HCT116 (cell line): Measurements from ENCODE around the gene BCKDK. TPM values are rescaled to one million over a fixed set of nuclear protein-coding genes. Genes with fewer than 3 reads are reported as not detected.

Experiments used
- ATAC-seq: fragments of 200-7000 bp; cut with Tn5 transposase; 2 replicates; pipeline ENCODE4 v1.9.1; 2020; ENCODE audit warnings: mild to moderate bottlenecking, moderate library complexity
- BruUV-seq: library from RNA; stranded (reverse); fragments of 400-500 nt; replicated peaks from 2 replicates; lab custom pipeline; 2021; lab: Mats Ljungman, UMichigan
- CTCF ChIA-PET: fragments of 300-600 bp; sonication (Branson Sonifier 250); formaldehyde crosslinking; loops from one replicate; lab custom pipeline; 2021; ENCODE audit warnings: antibody characterized with exemption; lab: Charles Lee
- POLR2A ChIA-PET: fragments of 300-600, 350-600 bp; sonication (Branson Sonifier 250); formaldehyde crosslinking; loops from one replicate; lab custom pipeline; 2021; ENCODE audit warnings: antibody characterized with exemption; lab: Charles Lee
- RAD21 ChIA-PET, 2 experiments: fragments of 300-600 bp; sonication (Branson Sonifier 250); formaldehyde crosslinking; loops; one replicate each; lab custom pipeline; 2023; ENCODE audit warnings: low total read pairs in 2 of 2; ENCODE audit not compliant: uncharacterized antibody in 2 of 2, unreplicated experiment in 2 of 2, low non-redundant PET in 1 of 2; lab: Charles Lee
- DNase-seq: peaks from one replicate; pipeline ENCODE4 v3.0.0-alpha.2; 2010; ENCODE audit warnings: low read depth, low spot score
- H2AFZ ChIP-seq: fragments of 200-600 bp; shearing (Covaris generic), sonication (generic); 2 replicates; pipeline ENCODE4 v1.6.1; 2017; ENCODE audit warnings: low read depth, mixed run types, mixed read lengths, antibody characterized with exemption, low read length; ENCODE audit not compliant: poor library complexity, severe bottlenecking
- H3K27ac ChIP-seq: 2 replicates; pipeline ENCODE4 v1.5.1; 2012; ENCODE audit warnings: low read depth, low read length
- H3K27me3 ChIP-seq: fragments of 200-600 bp; sonication (generic); 2 replicates; pipeline ENCODE4 v1.6.1; 2016; ENCODE audit warnings: mixed run types, low read length, mixed read lengths; ENCODE audit not compliant: insufficient read depth
- H3K36me3 ChIP-seq, 2 experiments: fragments of 200-500 bp in 1 of 2; fragments of 200-600 bp in 1 of 2; sonication (Bioruptor generic) in 1 of 2; sonication (generic) in 1 of 2; 2 replicates each; pipeline versions ENCODE4 v1.5.1 to v1.6.1; 2014 to 2016; ENCODE audit warnings: low read length in 2 of 2, inconsistent platforms in 1 of 2, mixed read lengths in 1 of 2, mixed run types in 1 of 2; ENCODE audit not compliant: insufficient read depth in 2 of 2, control insufficient read depth in 1 of 2
- H3K4me1 ChIP-seq, 2 experiments: fragments of 200-600 bp in 1 of 2; sonication (generic) in 1 of 2; 2 replicates each; pipeline versions ENCODE4 v1.5.1 to v1.6.1; 2012 to 2017; ENCODE audit warnings: low read length in 2 of 2, inconsistent platforms in 1 of 2, mild to moderate bottlenecking in 1 of 2, mixed read lengths in 1 of 2, mixed run types in 1 of 2, moderate library complexity in 1 of 2; ENCODE audit not compliant: insufficient read depth in 2 of 2, control insufficient read depth in 1 of 2
- H3K4me2 ChIP-seq: fragments of 200-600 bp; sonication (generic); 2 replicates; pipeline ENCODE4 v1.6.1; 2017; ENCODE audit warnings: mixed run types, low read length, mixed read lengths
- H3K4me3 ChIP-seq, 2 experiments: fragments of 200-600 bp in 1 of 2; sonication (generic) in 1 of 2; replicated peaks in 1 of 2; 2 replicates each; pipeline ENCODE4 v1.5.1; 2011 to 2016; ENCODE audit warnings: low read length in 2 of 2, control low read depth in 1 of 2, low read depth in 1 of 2, mild to moderate bottlenecking in 1 of 2, mixed read lengths in 1 of 2, mixed run types in 1 of 2
- H3K79me2 ChIP-seq: fragments of 200-600 bp; sonication (generic); 2 replicates; pipeline ENCODE4 v1.6.1; 2017; ENCODE audit warnings: mild to moderate bottlenecking, mixed run types, low read length, moderate library complexity, mixed read lengths; ENCODE audit not compliant: insufficient read depth
- H3K9ac ChIP-seq: fragments of 200-600 bp; sonication (generic); 2 replicates; pipeline ENCODE4 v1.6.1; 2016; ENCODE audit warnings: low read length, mixed read lengths
- H3K9me2 ChIP-seq: fragments of 200-600 bp; sonication (generic), shearing (Covaris generic); 2 replicates; pipeline ENCODE4 v1.6.1; 2017; ENCODE audit warnings: mixed run types, mild to moderate bottlenecking, moderate library complexity; ENCODE audit not compliant: insufficient read depth
- H3K9me3 ChIP-seq, 2 experiments: fragments of 200-500 bp in 1 of 2; fragments of 200-600 bp in 1 of 2; sonication (Bioruptor generic) in 1 of 2; sonication (generic) in 1 of 2; 2 replicates each; pipeline ENCODE4 v1.6.1; 2014 to 2017; ENCODE audit warnings: low read length in 2 of 2, mixed read lengths in 2 of 2, inconsistent platforms in 1 of 2, low read depth in 1 of 2, mild to moderate bottlenecking in 1 of 2, mixed run types in 1 of 2, moderate library complexity in 1 of 2; ENCODE audit not compliant: control insufficient read depth in 1 of 2, insufficient read depth in 1 of 2
- H4K20me1 ChIP-seq: fragments of 200-600 bp; sonication (generic), shearing (Covaris generic); 2 replicates; pipeline ENCODE4 v1.6.1; 2017; ENCODE audit warnings: mixed run types, mild to moderate bottlenecking, moderate library complexity; ENCODE audit not compliant: insufficient read depth
- CBX3 ChIP-seq: IDR thresholded peaks from 2 replicates; pipeline ENCODE4 v1.6.1; 2012; ENCODE audit warnings: low read depth
- EGR1 ChIP-seq: IDR thresholded peaks from 2 replicates; pipeline ENCODE4 v1.6.1; 2012; ENCODE audit warnings: low read depth
- POLR2A ChIP-seq: IDR thresholded peaks from 2 replicates; pipeline ENCODE4 v1.7.0; 2011; ENCODE audit warnings: borderline replicate concordance; ENCODE audit not compliant: insufficient read depth, insufficient read length; ENCODE audit errors: extremely low read depth
- POLR2AphosphoS5 ChIP-seq: IDR thresholded peaks from 2 replicates; pipeline ENCODE4 v1.6.1; 2011; ENCODE audit warnings: mild to moderate bottlenecking, low read depth, low read length, moderate library complexity
- SP1 ChIP-seq: IDR thresholded peaks from 2 replicates; pipeline ENCODE4 v1.6.1; 2012; ENCODE audit warnings: low read depth
- YY1 ChIP-seq: IDR thresholded peaks from 2 replicates; pipeline ENCODE4 v1.6.1; 2011; ENCODE audit warnings: low read length, low read depth, moderate library complexity, mild to moderate bottlenecking; ENCODE audit not compliant: insufficient replicate concordance; ENCODE audit errors: extremely low read depth
- intact Hi-C: fragments of 100-400 bp; cut with micrococcal nuclease; formaldehyde crosslinking; loops from 2 replicates; pipeline ENCODE4 v1.10.0; 2022
- total RNA-seq: library from RNA; stranded (reverse); gene quantifications from one replicate; pipeline ENCODE4 v1.2.1, GENCODE V29; 2021; ENCODE audit not compliant: unreplicated experiment
- TF ChIP-seq, protein P1 (sequence below), 3 experiments: fragments of 200-600 bp in 1 of 3; sonication (generic) in 1 of 3; IDR thresholded peaks in 2 of 3; conservative IDR thresholded peaks in 1 of 3; 2 replicates each; pipeline ENCODE4 v1.5.1; 2012 to 2017; ENCODE audit warnings: low read depth in 2 of 3, low read length in 2 of 3, antibody characterized with exemption in 1 of 3, borderline replicate concordance in 1 of 3, control low read depth in 1 of 3, mild to moderate bottlenecking in 1 of 3, mixed read lengths in 1 of 3, mixed run types in 1 of 3, moderate library complexity in 1 of 3; ENCODE audit not compliant: insufficient read depth in 1 of 3
- TF ChIP-seq, protein P2 (sequence below): IDR thresholded peaks from 2 replicates; pipeline ENCODE4 v1.6.1; 2011; ENCODE audit warnings: mild to moderate bottlenecking, low read length, moderate library complexity; ENCODE audit not compliant: insufficient replicate concordance; ENCODE audit errors: extremely low read depth
- TF ChIP-seq, protein P3 (sequence below): IDR thresholded peaks from 2 replicates; pipeline ENCODE4 v1.6.1; 2012

The BCKDK gene
- total RNA-seq, 1 experiment from 2014 or later, result 60.7 TPM

DNA sequence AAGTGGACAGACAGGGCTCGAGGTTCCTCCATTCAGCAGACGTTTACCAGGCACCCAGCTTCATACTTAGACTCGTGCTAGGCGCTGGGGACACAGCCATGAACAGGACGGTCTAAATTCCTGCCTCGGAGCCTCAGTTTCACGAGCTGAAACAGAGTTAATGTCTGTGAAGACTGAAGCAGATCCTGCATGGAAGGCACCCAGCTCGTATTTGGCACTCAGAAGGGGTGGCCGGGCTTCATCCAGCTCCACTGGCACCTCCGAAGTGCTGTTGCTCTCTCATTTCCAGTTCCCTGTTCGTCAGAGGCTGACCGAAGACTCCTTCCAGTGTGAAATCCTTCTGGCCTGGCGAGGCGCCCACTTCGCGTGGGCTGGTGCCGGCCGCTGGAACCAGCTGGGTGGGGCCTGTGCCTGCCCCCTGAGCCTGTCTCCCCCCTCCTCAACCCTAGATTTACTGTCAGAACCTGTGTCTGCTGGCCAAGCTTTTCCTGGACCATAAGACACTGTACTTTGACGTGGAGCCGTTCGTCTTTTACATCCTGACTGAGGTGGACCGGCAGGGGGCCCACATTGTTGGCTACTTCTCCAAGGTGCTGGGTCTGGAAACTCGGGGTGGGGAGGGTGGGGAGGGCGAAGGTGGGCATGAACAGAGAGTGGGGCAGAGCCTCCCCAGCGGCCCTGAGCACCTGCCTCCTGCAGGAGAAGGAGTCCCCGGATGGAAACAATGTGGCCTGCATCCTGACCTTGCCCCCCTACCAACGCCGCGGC is 21.6 kb downstream of the BCKDK start:
- no peaks in the 10 kb centered on the region for H3K9me3 ChIP-seq
- BruUV-seq, result no TSS peak
- no peak for DNase-seq
- H3K27me3 ChIP-seq, result no peaks in the 10 kb centered on the region
- ChIA-PET RAD21 (no interaction called here), POLR2A (interaction anchor here (1.3 to 1.5 kb wide), 2 partner anchors 12 kb away, joined by 3 to 5 read pairs; partner anchors contain the start of gene KAT8), CTCF (interaction anchor here (1.0 to 1.7 kb wide), 2 partner anchors 12 kb away, joined by 4 to 5 read pairs; partner anchors contain the start of gene KAT8)
- no peaks in the 10 kb centered on the region for H4K20me1 ChIP-seq
- H3K79me2 ChIP-seq, result peaks cover 3% of the 10 kb centered on the region; the same call in 1 of the 2 replicates
- no peak overlapping the region for H3K4me2 ChIP-seq
- H3K4me1 ChIP-seq, result peaks cover 22 to 28% of the 10 kb centered on the region in 2 experiments
- H3K27ac ChIP-seq, result peak overlapping the region; percentile 58; the same call in 1 of the 2 replicates
- H3K4me3 ChIP-seq, result no peak overlapping the region
- intact Hi-C loops, result no loop called here
- no peak overlapping the region for H2AFZ ChIP-seq
- no peak overlapping the region for H3K9ac ChIP-seq
- H3K36me3 ChIP-seq, result peaks cover 8 to 14% of the 10 kb centered on the region in 2 experiments; a peak in 3 of 4 replicates
- no peak for TF ChIP-seq SP1
- no peak for TF ChIP-seq POLR2A
- TF ChIP-seq CBX3, result no peak
- no peak for TF ChIP-seq EGR1
- TF ChIP-seq, protein P1, sequence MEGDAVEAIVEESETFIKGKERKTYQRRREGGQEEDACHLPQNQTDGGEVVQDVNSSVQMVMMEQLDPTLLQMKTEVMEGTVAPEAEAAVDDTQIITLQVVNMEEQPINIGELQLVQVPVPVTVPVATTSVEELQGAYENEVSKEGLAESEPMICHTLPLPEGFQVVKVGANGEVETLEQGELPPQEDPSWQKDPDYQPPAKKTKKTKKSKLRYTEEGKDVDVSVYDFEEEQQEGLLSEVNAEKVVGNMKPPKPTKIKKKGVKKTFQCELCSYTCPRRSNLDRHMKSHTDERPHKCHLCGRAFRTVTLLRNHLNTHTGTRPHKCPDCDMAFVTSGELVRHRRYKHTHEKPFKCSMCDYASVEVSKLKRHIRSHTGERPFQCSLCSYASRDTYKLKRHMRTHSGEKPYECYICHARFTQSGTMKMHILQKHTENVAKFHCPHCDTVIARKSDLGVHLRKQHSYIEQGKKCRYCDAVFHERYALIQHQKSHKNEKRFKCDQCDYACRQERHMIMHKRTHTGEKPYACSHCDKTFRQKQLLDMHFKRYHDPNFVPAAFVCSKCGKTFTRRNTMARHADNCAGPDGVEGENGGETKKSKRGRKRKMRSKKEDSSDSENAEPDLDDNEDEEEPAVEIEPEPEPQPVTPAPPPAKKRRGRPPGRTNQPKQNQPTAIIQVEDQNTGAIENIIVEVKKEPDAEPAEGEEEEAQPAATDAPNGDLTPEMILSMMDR (IDR thresholded peaks at IDR 0.05 in 2 of 3, conservative IDR thresholded peaks at IDR 0.05 in 1 of 3; ENCODE audit: borderline replicate concordance in 1 of 3, insufficient read depth in 1 of 3, low read depth in 2 of 3, low read length in 2 of 3), result no peak
- TF ChIP-seq POLR2AphosphoS5, result no peak
- TF ChIP-seq, protein P2, sequence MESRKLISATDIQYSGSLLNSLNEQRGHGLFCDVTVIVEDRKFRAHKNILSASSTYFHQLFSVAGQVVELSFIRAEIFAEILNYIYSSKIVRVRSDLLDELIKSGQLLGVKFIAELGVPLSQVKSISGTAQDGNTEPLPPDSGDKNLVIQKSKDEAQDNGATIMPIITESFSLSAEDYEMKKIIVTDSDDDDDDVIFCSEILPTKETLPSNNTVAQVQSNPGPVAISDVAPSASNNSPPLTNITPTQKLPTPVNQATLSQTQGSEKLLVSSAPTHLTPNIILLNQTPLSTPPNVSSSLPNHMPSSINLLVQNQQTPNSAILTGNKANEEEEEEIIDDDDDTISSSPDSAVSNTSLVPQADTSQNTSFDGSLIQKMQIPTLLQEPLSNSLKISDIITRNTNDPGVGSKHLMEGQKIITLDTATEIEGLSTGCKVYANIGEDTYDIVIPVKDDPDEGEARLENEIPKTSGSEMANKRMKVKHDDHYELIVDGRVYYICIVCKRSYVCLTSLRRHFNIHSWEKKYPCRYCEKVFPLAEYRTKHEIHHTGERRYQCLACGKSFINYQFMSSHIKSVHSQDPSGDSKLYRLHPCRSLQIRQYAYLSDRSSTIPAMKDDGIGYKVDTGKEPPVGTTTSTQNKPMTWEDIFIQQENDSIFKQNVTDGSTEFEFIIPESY, result no peak
- no peak for TF ChIP-seq YY1
- TF ChIP-seq, protein P3, sequence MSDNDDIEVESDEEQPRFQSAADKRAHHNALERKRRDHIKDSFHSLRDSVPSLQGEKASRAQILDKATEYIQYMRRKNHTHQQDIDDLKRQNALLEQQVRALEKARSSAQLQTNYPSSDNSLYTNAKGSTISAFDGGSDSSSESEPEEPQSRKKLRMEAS, result no peak
- H3K9me2 ChIP-seq, result no peaks in the 10 kb centered on the region
- ATAC-seq, result no peak
